Right lung (tissue), 10 donors: Measurements from ENCODE around the gene NKX2-2. TPM values are rescaled to one million over a fixed set of nuclear protein-coding genes. Genes with fewer than 3 reads are reported as not detected.

ENCODE experiments used
- DNase-seq, 2 donors: peaks; one replicate each; pipeline ENCODE4 v3.0.0-alpha.2; 2013
- long read RNA-seq, 8 donors: transcript quantifications; one replicate each; lab custom pipeline, GENCODE V29; 2026
- polyA plus RNA-seq, 5 donors: library from polyadenylated mRNA; unstranded; fragments of 120-200 nt; gene quantifications; one replicate each; pipeline versions ENCODE4 v1.2.1 to v1.2.3, GENCODE V29; 2013; ENCODE audit warnings: inconsistent platforms in 1 of 5, low replicate concordance in 1 of 5; ENCODE audit not compliant: insufficient read length in 5 of 5, insufficient read depth in 1 of 5

The NKX2-2 gene
- under 1 TPM; 0.12 to 0.22 (median 0.17) TPM for polyA plus RNA-seq
- long read RNA-seq, donor 1: 0 reads
- long read RNA-seq, donor 2: 0 reads
- long read RNA-seq, donor 3: 0 reads
- long read RNA-seq, donor 4: 0 reads
- long read RNA-seq, donor 5, partial matches to known transcripts: 0 of 2 reads
- long read RNA-seq, donor 5, other reads (novel, unspliced or antisense): 0 of 2 reads
- long read RNA-seq, donor 6: 0 reads
- long read RNA-seq, donor 7: 0 reads
- long read RNA-seq, donor 8: 0 reads

DNA sequence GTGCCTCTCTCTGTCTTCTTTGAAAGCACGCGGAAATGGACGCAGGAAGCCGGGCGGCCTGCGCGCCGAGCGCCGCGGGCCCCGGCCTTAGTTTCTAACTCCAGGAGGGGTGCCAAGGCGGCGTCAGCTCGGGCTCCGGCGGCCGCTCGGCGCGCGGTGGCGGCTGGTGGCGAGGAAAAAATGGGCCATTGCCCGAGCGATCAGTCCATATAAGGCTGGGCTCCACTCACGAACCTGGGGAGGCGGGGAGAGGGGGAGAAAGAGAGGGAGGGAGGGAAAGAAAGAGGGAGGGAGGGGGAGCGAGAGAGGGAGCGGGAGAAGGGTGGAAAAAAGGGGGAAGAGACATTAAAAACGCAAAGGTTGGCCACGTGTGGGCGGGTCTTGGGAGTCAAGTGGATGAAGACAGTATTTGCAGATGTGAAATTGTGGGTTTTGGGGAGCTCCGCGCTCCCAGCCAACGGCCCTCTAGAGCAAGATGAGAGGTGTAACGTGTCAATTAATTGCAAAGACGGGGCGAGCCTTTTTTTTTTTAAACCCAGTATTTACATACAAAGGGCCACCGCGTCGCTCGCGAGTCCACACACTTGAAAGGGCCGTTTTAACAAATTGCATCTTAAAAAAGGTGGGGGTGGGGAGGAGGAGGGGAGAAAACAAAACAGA, at the start of gene NKX2-2:
Gene NKX2-2 (minus strand): TSS at position 184 of the 660 bp plus-strand sequence. CDS start 395 bp downstream, outside the sequence.
- DNase-seq: no peak

DNA sequence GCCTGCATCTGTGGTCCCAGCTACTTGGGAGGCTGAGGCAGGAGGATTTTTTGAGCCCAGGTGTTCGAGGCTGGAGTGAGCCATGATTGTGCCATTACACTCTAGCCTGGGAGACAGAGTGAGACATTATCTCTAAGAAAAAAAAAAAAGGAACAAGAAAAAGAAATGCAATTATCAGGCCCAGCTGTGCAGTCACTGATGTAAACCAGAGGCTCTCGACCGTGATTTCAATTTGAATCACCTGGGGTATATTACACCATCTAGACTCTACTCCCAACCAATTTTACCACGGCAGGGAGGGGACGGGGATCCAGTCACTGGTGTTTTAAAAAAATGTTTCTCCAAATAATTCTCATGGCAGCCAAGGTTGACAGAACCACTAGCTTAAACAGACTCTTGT, 48.8 kb upstream of the NKX2-2 start:
- DNase-seq: no peak

DNA sequence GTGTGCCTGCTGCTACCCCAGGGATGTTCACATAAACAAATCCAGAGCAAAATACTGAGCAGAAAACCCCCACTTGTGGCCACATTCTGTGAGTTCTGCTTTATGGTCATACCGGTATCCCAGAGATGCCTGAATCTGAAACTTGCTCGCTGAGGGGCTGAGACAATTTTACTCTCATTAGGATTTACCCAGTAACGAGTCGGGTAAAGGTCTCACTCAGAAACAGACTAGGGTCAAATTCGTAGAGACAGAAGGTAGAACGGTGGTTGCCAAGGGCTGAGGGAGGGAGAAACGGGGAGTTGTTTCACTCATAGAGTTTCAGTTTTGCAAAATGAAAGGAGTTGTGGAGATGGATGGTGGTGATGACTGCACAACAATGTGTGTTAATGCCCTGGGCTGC, 45.4 kb upstream of the NKX2-2 start:
- no peak for DNase-seq

DNA sequence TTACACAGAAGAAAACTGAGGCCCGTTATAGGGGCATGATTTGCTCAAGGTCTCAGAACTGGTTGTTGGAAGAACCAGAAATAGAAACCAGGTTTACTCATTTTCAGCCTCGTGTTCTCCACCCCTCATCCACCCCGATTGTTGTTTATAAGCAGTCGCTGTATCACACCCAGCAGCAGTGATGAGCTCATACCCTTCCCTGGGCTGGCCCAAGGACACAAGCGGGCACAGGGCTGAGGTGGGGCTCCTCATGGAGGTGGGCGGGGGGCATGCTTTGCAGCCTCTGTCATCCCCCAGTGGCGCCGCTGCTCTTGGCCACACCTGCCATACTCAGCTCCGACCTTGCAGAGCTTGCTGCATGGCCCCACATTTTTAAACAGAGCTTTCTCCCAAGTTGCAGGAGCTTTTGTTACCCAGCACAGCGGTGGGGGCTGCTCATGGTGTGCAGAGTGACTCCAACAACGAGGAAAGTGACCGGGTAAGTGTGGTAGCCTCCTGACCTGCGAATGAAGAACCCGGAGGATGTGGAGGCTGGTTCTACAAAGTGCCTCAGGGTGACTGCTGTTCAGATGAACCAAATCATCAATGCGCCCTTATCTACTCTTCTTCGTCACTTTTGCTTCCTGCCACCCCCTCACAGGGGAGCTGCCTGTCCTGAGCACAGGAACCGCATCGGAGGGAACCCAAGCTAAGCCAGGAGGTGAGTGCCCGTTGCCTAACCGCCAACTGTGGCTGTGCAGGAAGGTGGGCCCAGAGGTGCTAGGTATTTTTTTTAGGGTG, 43.6 kb upstream of the NKX2-2 start:
- DNase-seq: no peak

DNA sequence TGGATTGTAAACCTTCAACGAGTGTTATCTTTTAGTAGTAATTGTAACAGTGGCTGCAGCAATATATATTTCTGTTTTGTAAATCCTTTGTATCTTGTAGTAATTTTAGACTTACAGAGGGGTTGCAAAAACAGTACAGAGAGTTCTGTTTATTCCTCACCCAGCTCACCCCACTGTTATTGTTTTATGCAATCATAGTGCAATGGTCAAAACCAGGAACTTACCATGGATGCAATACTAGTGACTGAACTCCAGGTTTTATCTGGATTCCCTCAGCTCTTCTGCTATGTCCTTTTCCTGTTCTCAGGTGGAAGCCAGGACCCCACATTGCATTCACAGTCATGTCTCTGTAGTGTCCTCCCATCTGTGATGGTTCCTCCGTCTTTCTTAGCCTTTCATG, 42.5 kb upstream of the NKX2-2 start:
- no peak for DNase-seq

DNA sequence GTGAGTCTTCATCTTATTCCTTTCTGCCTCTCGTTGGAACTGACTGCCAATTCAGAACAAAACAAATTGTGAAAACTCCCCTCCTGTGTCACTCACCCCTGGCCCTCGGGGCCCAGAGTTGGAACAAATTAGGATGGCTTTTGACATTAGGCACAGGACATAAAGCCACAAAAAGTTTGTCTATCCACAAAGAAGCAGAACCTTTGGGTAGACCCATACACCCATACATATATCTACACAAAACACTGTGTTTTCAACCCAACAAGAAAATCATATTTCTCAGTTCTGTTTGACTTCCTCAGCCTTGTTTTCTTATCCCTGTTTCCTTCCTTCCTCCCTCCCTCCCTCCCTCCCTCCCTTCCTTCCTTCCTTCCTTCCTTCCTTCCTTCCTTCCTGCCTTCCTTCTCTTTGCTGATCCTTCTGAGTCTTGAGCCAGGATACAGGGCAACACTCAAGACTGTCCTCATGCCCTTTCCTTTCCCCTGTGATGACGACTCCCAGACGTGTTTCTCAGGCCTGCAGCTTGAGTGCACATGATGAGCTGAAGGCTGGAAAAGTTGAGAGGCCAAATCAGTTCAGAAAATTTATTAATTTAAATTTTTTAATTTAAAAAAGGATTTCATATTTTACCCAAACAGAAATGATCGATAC, 41.7 kb upstream of the NKX2-2 start:
- DNase-seq: no peak

DNA sequence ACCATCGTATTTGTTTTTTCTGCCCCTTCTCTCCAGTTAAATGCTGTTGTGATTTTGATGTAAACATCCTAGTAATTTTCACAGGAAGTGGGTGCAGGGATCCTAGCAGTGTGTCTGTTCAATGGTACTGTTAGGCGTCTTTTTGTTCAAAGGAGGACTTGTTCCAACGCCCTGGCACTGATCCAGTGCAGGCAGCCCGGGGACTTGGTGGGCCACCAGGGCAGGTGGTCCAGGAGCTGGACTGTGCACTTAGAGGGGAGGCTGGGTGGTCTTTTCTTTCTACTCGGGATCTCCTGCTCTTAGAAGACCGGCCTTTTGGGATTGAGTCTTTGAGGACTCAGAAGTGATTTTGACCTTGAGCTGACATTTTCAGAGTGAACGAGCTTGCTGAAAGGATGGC, 41.1 kb upstream of the NKX2-2 start:
- no peak for DNase-seq

DNA sequence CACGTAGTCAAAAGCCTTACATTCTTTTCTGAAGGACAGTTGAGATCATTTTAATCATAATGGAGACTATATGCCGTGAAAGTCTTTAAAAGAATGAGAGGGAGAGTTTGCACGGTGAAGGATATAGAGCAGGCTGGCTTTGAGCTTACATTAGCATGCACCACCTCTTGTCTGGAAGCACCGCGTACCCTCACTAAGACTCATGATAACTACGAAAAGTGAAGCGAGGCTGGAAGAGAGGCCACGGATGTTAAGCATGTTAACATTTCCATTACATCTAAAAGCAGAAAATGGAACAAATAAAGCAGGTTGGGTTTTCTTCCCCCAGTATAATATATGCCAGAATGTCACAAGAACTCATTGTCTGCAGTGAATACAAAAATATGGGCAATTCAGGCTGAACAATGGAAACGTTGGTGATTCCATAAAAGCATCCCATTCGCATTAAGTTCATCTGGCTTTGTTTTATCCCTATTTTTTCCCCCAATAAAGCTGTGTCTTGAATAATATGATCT, 40.6 kb upstream of the NKX2-2 start:
- DNase-seq: no peak

DNA sequence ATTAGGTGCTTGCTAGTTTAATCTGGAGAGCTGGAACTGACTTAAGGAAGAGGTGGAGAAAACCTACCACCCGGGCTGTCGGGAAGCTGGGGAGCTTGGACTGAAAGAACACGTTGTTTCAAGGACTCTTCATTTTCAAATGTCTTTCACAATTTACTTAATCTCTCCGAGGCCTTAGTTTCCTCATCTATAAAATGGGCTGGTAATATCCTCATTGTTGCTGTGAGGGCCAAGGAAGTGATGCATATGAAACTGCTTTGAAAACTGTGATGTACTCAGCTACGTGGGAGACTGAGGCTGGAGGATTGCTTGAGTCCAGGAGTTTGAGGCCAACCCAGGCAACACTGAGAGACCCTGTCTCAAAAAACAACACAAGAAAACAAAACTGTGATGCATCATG, 36.7 kb upstream of the NKX2-2 start:
- no peak for DNase-seq

DNA sequence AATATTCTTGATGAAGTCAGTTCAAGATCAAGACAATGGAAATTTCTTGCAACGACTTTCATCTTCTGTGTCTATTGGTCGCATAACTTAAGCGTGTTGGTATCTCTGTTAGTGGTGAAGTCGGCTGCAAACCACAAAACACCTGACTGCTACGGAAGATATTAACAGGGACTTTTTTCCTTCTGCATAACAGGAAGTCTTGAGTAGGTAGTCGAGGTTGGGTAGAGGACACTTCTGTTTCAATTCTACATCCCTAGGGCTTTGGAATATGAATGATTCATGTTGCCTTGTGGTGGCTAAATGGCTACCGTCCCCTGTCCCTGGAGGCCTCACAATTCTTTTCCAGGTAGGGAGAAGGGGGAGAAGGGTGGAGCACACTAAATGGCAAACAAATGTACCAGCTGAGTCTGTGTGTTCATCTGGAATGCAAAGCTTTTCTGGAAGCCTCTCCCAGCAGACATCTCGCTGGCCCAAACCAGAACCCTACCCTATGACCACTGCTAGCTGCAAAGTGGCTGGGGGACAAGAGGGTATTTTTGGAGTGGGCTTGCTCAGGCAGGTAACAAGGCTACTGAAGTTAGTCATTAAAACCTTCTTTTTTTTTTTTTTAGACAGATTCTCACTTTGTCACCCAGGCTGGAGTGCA, 34.6 kb upstream of the NKX2-2 start:
- no peak for DNase-seq

DNA sequence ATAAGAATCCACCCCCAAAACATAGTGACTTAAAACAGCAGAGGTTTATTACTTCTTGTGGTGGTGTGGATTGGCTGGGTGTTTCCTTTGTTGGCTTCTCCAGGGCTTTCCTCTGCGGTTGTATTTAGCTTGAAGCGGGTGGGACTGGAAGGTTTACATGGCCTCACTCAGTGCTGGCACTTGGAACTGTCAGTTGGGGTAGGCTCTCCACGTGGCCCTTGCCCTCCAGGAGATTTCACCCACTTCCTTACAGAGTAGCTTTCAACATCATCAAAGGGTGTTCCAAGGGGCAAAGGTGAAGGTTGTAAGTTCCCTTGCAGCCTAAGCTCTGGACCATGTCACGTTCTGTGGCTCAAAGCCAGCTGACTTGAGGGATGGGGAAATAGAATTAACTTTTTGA, 32.5 kb upstream of the NKX2-2 start:
- DNase-seq: no peak

DNA sequence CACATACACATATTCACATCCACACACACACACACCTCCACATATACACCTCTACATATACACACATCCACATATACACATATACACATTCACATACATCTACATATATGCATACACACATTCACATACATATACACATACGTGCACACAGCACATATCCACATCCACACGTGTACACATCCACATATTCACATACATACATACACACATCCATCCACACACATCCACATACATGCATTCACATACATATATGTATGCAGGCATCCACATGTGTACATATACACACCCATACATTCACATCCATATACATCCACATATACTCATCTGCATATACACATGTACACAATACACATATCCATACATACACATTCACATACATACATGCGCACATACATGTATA, 25.6 kb upstream of the NKX2-2 start:
- no peak for DNase-seq

DNA sequence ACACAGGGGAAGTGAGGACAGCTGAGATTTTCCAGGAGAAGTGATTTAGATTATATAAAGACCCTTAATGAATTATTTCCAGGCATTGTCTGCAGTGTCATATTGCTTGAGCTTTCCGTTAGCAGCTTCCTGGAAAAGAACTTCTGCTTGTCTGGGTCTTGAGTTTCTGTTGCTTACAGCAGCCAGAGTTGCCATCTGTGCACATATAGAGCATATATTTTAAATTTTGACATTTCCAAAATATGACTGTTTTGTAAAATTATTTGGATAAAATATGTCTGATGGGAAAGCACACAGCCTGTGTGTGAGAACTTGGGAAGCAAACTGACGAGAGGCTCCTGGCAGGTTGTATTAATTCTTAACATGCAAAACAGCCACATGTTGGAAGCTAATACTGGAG, 21.0 kb upstream of the NKX2-2 start:
- DNase-seq: no peak

DNA sequence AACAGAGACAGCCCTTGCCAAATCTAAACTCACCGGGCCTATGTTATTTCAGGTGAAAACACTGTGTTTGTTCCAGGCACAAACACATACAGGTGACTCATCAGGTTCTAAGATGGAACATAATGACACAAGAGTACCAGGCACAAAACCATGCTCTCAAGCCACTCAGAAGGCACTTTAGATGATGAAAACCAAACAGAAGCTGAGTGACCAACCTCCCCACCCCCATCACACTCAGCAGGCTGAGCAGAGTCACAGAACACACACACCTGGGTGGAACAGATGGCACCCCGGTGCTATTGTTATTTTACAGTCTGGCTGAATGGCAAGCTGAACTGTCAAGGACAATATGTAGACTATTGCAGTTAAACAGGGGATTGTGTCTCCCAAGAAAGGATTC, 20.6 kb upstream of the NKX2-2 start:
- DNase-seq: no peak

DNA sequence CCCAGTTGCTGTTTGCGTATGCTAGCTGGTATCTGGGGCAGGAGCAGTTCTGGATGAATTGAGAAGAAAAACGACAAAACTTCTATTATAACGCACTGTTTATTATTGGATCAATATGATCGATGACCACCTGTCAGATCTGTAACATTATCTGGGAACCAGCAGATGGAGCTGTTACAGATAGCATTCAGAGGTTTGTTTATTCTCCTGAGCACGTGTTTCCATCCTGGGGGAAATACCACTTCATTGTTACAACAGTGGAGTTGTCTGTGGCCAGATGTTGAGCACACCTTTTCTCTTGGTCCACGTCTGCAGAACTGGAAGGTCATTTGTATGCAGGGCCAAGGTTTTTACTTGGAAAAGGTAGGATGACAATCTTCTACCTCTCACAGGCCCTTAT, 16.0 kb upstream of the NKX2-2 start:
- no peak for DNase-seq

DNA sequence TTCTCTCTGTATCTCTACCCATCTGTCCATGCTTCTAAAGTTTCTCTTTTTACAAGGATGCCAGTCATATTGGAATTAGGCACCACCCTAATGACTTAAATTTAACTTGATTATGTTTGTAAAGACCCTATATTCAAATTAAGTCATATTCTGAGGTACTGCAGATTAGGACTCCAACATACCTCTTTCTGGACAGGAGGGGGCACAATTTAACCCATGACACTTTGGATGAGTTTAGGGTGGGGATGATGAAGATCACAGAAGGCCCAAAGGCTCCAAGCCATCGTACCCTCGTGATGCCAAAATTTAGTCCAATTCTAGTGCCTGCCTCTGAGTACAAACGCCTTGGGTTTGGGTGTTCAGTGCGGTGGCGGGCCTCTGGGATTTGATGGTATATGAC, 15.0 kb upstream of the NKX2-2 start:
- no peak for DNase-seq

DNA sequence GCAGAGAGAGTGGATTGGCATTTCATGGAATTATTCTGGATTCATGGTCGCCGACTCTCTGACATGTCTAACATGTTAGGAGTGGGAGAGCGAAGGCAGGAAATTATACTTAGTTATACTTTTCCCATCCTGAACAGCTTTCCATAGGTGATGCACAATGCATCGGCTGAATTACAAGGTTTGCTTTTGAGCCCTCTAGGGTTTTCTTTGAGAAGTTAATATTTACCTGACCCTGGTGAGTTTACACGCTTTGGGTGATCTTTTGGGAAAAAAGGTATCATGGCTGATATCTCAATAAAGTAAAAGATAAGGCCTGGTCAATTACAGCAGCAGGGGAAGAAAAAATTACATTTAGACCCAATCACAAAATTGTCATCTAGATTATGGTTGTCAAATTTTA, 14.0 kb upstream of the NKX2-2 start:
- no peak for DNase-seq

DNA sequence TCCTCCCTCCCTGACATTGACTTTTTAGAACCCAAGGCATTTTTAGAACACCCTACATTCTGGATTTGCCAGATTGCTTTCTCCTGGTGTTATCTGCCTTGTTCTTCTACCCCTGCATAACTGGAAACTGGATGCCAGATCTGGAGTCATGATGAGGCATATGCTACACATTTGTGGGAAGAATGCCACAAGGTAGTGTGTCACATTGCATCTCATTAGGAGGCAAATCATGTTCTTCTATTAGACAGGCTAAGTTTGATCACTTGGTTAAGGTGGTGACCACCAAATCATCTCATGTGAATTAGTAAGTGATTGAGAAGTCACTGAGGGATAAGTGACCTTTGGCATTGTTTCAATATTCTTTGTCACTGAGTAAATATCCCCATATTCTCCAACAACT, 12.9 kb upstream of the NKX2-2 start:
- DNase-seq: no peak

DNA sequence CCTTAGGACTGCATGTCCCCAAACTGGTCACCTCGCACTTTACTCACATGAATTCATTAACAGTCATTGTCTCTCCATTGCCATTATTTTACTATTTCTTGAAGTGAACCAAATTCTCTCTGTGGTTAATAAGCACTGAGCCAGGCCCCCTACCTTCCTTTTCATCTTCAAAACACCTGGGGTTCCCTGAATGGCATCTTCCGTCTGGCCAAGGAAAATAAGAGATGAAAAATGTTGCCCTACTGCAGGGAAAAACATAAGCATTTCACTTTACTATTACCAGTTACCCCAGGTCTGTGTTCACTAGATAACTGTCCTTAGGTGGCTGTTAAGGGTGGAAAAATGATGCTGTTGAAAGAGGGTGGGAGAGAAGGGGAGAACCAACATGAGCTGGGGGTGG, 10.0 kb upstream of the NKX2-2 start:
- no peak for DNase-seq

DNA sequence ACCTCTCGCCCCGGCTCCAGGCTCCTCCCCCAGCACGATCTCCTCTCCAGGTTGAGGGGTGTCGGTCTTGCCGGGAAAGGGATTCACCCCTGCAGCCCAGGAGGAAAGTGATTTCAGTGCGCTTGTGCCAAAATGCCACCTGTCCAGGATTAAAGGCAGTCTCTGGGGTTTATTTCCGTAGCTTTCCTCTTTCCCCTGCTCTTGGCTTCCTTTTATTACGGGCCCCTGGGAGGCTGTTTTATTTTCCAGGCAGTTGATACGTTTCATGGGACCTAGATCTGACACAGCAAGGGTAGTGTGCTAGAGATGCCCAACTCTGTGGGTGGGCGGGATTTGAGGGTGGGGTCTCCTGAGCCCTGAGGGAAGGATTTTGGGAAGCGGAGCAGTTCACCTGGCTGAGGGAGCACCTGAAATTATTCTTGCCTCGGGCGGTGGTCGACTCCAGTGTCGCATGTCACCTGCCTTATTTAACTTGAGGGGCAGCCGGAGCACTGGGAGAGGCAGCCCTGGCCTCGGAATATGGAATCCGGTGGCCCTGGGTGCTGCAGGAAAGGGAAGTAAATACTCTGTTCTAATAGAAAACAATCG, 9.5 kb upstream of the NKX2-2 start:
- DNase-seq: no peak
